ENCODE results near the gene NTF3. TPM values are rescaled to one million over a fixed set of nuclear protein-coding genes. Genes with fewer than 3 reads are reported as not detected.
A peak's percentile ranks its signal among the peaks of the same experiment; 100 is the strongest.

Gene NTF3
- polyA plus RNA-seq, 1 of the 3 experiments (the other 2 are of a cell fraction) = not detected

DNA sequence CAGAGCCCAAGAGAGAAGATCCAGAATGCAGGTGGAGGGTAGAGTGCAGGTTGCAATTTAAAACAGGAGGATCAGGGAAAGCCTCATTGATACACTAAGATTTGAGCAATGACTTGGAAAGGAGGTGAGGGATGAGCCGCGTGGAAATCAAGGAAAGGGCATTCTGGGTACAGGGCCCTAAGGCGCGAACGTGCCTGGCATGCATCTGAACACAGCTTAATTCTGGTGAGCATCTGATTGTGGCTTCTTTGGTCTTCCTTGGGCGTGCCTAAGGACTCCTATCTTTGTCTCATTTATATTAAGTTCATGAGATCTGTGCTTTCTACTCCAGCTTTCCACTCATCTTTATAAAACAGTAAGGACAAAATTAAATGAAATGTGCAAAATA lies 79.3 kb downstream of the NTF3 start (continued):
- TF ChIP-seq, protein P1, sequence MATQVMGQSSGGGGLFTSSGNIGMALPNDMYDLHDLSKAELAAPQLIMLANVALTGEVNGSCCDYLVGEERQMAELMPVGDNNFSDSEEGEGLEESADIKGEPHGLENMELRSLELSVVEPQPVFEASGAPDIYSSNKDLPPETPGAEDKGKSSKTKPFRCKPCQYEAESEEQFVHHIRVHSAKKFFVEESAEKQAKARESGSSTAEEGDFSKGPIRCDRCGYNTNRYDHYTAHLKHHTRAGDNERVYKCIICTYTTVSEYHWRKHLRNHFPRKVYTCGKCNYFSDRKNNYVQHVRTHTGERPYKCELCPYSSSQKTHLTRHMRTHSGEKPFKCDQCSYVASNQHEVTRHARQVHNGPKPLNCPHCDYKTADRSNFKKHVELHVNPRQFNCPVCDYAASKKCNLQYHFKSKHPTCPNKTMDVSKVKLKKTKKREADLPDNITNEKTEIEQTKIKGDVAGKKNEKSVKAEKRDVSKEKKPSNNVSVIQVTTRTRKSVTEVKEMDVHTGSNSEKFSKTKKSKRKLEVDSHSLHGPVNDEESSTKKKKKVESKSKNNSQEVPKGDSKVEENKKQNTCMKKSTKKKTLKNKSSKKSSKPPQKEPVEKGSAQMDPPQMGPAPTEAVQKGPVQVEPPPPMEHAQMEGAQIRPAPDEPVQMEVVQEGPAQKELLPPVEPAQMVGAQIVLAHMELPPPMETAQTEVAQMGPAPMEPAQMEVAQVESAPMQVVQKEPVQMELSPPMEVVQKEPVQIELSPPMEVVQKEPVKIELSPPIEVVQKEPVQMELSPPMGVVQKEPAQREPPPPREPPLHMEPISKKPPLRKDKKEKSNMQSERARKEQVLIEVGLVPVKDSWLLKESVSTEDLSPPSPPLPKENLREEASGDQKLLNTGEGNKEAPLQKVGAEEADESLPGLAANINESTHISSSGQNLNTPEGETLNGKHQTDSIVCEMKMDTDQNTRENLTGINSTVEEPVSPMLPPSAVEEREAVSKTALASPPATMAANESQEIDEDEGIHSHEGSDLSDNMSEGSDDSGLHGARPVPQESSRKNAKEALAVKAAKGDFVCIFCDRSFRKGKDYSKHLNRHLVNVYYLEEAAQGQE (IDR thresholded peaks at IDR 0.05; ENCODE audit: low read depth, low read length) = no peak
- TF ChIP-seq, protein P2, sequence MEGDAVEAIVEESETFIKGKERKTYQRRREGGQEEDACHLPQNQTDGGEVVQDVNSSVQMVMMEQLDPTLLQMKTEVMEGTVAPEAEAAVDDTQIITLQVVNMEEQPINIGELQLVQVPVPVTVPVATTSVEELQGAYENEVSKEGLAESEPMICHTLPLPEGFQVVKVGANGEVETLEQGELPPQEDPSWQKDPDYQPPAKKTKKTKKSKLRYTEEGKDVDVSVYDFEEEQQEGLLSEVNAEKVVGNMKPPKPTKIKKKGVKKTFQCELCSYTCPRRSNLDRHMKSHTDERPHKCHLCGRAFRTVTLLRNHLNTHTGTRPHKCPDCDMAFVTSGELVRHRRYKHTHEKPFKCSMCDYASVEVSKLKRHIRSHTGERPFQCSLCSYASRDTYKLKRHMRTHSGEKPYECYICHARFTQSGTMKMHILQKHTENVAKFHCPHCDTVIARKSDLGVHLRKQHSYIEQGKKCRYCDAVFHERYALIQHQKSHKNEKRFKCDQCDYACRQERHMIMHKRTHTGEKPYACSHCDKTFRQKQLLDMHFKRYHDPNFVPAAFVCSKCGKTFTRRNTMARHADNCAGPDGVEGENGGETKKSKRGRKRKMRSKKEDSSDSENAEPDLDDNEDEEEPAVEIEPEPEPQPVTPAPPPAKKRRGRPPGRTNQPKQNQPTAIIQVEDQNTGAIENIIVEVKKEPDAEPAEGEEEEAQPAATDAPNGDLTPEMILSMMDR (IDR thresholded peaks at IDR 0.05) = no peak
- TF ChIP-seq RCOR1 (IDR thresholded peaks at IDR 0.05; ENCODE audit: low read length) = no peak
- TF ChIP-seq RFX5 (IDR thresholded peaks at IDR 0.05; ENCODE audit: low read length) = no peak

DNA sequence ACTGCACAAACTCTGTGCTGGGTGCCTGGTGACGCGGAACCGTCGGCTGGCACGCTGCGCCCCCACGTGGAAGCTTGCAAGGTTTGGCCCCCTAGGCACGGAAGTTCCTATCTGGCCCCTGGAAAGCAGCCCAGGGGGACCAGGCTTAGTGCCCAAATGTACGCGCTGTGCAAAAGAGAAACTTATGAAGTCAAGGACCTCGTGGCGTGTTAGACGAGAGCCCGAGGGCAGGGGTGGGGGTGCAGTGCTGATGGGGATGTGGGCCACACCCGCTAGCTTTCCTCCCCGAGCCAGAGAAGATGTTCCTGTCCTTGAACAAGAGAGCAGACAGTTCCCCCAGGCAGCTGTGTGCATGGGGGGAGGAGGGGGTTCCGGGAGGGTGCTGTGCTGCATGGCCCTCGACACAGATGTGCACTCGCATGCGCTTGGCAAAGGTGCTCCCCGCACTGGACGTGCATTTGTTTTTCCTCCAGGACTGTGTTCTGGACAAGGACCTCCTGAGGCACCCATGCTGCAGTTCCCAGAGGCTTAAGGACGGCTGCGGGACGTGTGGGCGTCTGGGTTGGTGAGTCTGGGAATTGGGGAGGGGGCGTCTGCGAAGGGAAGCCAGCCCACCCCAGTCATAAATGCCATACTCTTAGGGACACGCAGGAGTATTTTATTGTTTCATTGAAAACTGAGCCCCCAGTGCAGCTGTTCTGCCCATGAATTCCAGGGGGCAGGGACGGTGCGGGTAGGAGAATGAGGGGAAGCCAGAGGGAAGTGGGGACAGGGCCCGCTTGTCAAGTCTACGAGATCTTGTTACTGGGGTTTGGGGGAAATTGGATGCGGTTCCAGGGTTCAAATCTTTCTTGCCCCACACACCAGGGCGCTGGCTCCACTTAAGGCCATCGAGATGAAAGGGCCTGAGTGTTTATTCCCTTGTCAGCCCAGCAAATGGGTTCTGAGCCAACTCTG lies 80.0 kb downstream of the NTF3 start:
- ChIA-PET CTCF (interaction anchor here (0.6 kb wide), 1 partner anchor 32 kb away, joined by 3 read pairs; no protein-coding TSS in a partner anchor), POLR2A (no interaction called here)
- H3K9ac ChIP-seq = no peak overlapping the region
- no peak overlapping the region for H3K4me3 ChIP-seq (ENCODE audit: low read depth in 2 of 2, low read length in 1 of 2)
- H3K9me3 ChIP-seq = no peaks in the 10 kb centered on the region
- 3% methylated on average over 32 of the region's 36 CpGs for WGBS (ENCODE audit: low lambda C conversion rate)
- H4K20me1 ChIP-seq (ENCODE audit: insufficient read depth) = no peaks in the 10 kb centered on the region
- peaks cover 69% of the 10 kb centered on the region; the same call in 1 of the 2 replicates for H3K27me3 ChIP-seq (ENCODE audit: insufficient read depth)
- TF ChIP-seq NRF1 (IDR thresholded peaks at IDR 0.05; ENCODE audit: low read depth, low read length) (no peak), TAF1 (IDR thresholded peaks at IDR 0.05; ENCODE audit: borderline replicate concordance, low read depth, low read length) (no peak), SMC3 (IDR thresholded peaks at IDR 0.05; ENCODE audit: low read depth, low read length) (peak; percentile 47), MXI1 (IDR thresholded peaks at IDR 0.05; ENCODE audit: low read depth, low read length) (no peak), RAD21 (IDR thresholded peaks at IDR 0.05; ENCODE audit: low read length) (peak; percentile 36)
- TF ChIP-seq, protein P3, sequence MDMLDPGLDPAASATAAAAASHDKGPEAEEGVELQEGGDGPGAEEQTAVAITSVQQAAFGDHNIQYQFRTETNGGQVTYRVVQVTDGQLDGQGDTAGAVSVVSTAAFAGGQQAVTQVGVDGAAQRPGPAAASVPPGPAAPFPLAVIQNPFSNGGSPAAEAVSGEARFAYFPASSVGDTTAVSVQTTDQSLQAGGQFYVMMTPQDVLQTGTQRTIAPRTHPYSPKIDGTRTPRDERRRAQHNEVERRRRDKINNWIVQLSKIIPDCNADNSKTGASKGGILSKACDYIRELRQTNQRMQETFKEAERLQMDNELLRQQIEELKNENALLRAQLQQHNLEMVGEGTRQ (IDR thresholded peaks at IDR 0.05; ENCODE audit: borderline replicate concordance, low read depth, low read length) = no peak
- TF ChIP-seq, protein P2 (IDR thresholded peaks at IDR 0.05) = peak; percentile 66
- H3K4me1 ChIP-seq (ENCODE audit: control insufficient read depth in 1 of 2, insufficient read depth in 2 of 2, low read depth in 1 of 2, low read length in 1 of 2) = no peaks in the 10 kb centered on the region
- H3K79me2 ChIP-seq (ENCODE audit: insufficient read depth) = no peaks in the 10 kb centered on the region
- no peak overlapping the region for H3K4me2 ChIP-seq
- no peaks in the 10 kb centered on the region for H3F3A ChIP-seq (replicated peaks; ENCODE audit: insufficient read depth)
- H3K9me2 ChIP-seq = no peaks in the 10 kb centered on the region
- H3K36me3 ChIP-seq (replicated peaks in 1 of 2; ENCODE audit: control insufficient read depth in 1 of 2, insufficient read depth in 2 of 2, low read length in 1 of 2) = no peaks in the 10 kb centered on the region
- H2AFZ ChIP-seq (ENCODE audit: low read depth) = no peak overlapping the region
- no peak overlapping the region for H3K27ac ChIP-seq (ENCODE audit: low read depth in 2 of 2, low read length in 1 of 2)
- DNase-seq = peak; percentile 43
